Endodermal cell (in vitro differentiated cells): Measurements from ENCODE around the gene LRCH3. TPM values are rescaled to one million over a fixed set of nuclear protein-coding genes. Genes with fewer than 3 reads are reported as not detected.

Experiments used
- DNase-seq: peaks from one replicate; pipeline ENCODE4 v3.0.0-alpha.2; 2017
- H3K27ac ChIP-seq: 2 replicates; pipeline ENCODE4 v1.5.1; 2013; ENCODE audit warnings: mild to moderate bottlenecking, low read depth, low read length, moderate library complexity
- H3K27me3 ChIP-seq: 2 replicates; pipeline ENCODE4 v1.6.1; 2013; ENCODE audit warnings: mild to moderate bottlenecking, low read length, moderate library complexity; ENCODE audit not compliant: insufficient read depth, control insufficient read depth, poor library complexity, severe bottlenecking
- H3K36me3 ChIP-seq: 2 replicates; pipeline ENCODE4 v1.7.0; 2013; ENCODE audit warnings: mild to moderate bottlenecking, low read length, moderate library complexity; ENCODE audit not compliant: control insufficient read depth, insufficient read depth
- H3K4me1 ChIP-seq: one replicate; pipeline ENCODE4 v1.7.0; 2013; ENCODE audit warnings: low read length; ENCODE audit not compliant: control insufficient read depth, insufficient read depth
- H3K4me3 ChIP-seq: 2 replicates; pipeline ENCODE4 v1.5.1; 2013; ENCODE audit warnings: mild to moderate bottlenecking, low read length, moderate library complexity
- H3K9ac ChIP-seq: 2 replicates; pipeline ENCODE4 v1.6.1; 2013; ENCODE audit warnings: mild to moderate bottlenecking, low read length, moderate library complexity; ENCODE audit not compliant: poor library complexity, severe bottlenecking; ENCODE audit errors: extremely low read depth
- H3K9me3 ChIP-seq: 2 replicates; pipeline ENCODE4 v1.6.1; 2013; ENCODE audit warnings: mild to moderate bottlenecking, low read length, moderate library complexity; ENCODE audit not compliant: control insufficient read depth
- H3K27ac Mint-ChIP-seq: 2 replicates; pipeline ENCODE4 v1.8.0; 2020; ENCODE audit warnings: mixed read lengths
- H3K27me3 Mint-ChIP-seq: 2 replicates; pipeline ENCODE4 v1.8.0; 2021; ENCODE audit warnings: mild to moderate bottlenecking, mixed read lengths; ENCODE audit not compliant: insufficient read depth
- H3K36me3 Mint-ChIP-seq: 2 replicates; pipeline ENCODE4 v1.8.0; 2020; ENCODE audit warnings: low read depth, mixed read lengths
- H3K4me1 Mint-ChIP-seq: 2 replicates; pipeline ENCODE4 v1.8.0; 2020; ENCODE audit warnings: mixed read lengths
- H3K4me3 Mint-ChIP-seq: 2 replicates; pipeline ENCODE4 v1.8.0; 2020; ENCODE audit warnings: mild to moderate bottlenecking, moderate library complexity, mixed read lengths
- H3K9me3 Mint-ChIP-seq: 2 replicates; pipeline ENCODE4 v1.8.0; 2020; ENCODE audit warnings: mild to moderate bottlenecking, mixed read lengths
- CTCF ChIP-seq: fragments of 200-600 bp; sonication (generic); conservative IDR thresholded peaks from 2 replicates; pipeline ENCODE4 v1.5.0; 2021; ENCODE audit warnings: antibody characterized with exemption, mild to moderate bottlenecking
- WGBS, 2 experiments: methylation state at CpG; one replicate each; pipeline versions ENCODE4 v1.1.5 to v1.1.7; 2013; ENCODE audit warnings: missing lambda C conversion rate in 2 of 2, mixed read lengths in 1 of 2; ENCODE audit not compliant: insufficient coverage in 1 of 2, insufficient read length in 1 of 2; 5-methylcytosine and 5-hydroxymethylcytosine counted together
- total RNA-seq, 2 donors: library from RNA; stranded (reverse); fragmentation: NEBNext Ultra II Directional in 1 of 2; extraction: Animal tissue kit (Norgen Biotek cat#: 25700) in 1 of 2; gene quantifications; 2 replicates in 1 of 2; 3 replicates in 1 of 2; pipeline ENCODE4 v1.2.1, GENCODE V29; 2021

LRCH3 gene
- total RNA-seq, 2 donors from 2014 or later: 67.1 to 70.2 TPM

GRCh38 chr3:197801891-197802778, 11.1 kb downstream of the LRCH3 start:
- no peak overlapping the region for H3K4me3 Mint-ChIP-seq
- Histone ChIP-seq H3K27ac (no peak overlapping the region), H3K9ac (no peak overlapping the region), H3K4me1 (no peaks in the 10 kb centered on the region), H3K27me3 (no peaks in the 10 kb centered on the region), H3K36me3 (peaks cover 8% of the 10 kb centered on the region), H3K9me3 (no peaks in the 10 kb centered on the region), H3K4me3 (no peak overlapping the region)
- peaks cover 19% of the 10 kb centered on the region for H3K36me3 Mint-ChIP-seq
- H3K4me1 Mint-ChIP-seq: no peaks in the 10 kb centered on the region
- H3K9me3 Mint-ChIP-seq: no peaks in the 10 kb centered on the region
- DNase-seq: no peak
- 75 to 87% methylated on average over 3 to 8 of the region's 8 CpGs for WGBS, 2 experiments
- H3K27ac Mint-ChIP-seq: no peak overlapping the region
- peak; percentile 40 for TF ChIP-seq CTCF
- H3K27me3 Mint-ChIP-seq: no peaks in the 10 kb centered on the region

GRCh38 chr3:197802779-197803459, 11.9 kb downstream of the LRCH3 start:
- Histone ChIP-seq H3K27ac (no peak overlapping the region), H3K4me1 (no peaks in the 10 kb centered on the region), H3K4me3 (no peak overlapping the region), H3K9me3 (no peaks in the 10 kb centered on the region), H3K36me3 (peaks cover 8% of the 10 kb centered on the region), H3K27me3 (no peaks in the 10 kb centered on the region), H3K9ac (no peak overlapping the region)
- DNase-seq: no peak
- H3K9me3 Mint-ChIP-seq: no peaks in the 10 kb centered on the region
- peaks cover 6% of the 10 kb centered on the region for H3K4me1 Mint-ChIP-seq
- no peak overlapping the region for H3K27ac Mint-ChIP-seq
- peaks cover 19% of the 10 kb centered on the region for H3K36me3 Mint-ChIP-seq
- peak; percentile 42 for TF ChIP-seq CTCF
- no peak overlapping the region for H3K4me3 Mint-ChIP-seq
- no peaks in the 10 kb centered on the region for H3K27me3 Mint-ChIP-seq
- 91 to 92% methylated on average over 3 of the region's 3 CpGs for WGBS, 2 experiments

- Histone ChIP-seq H3K4me1 (peaks cover 3% of the 10 kb centered on the region), H3K27me3 (no peaks in the 10 kb centered on the region), H3K27ac (no peak overlapping the region), H3K36me3 (peaks cover 17% of the 10 kb centered on the region), H3K9me3 (no peaks in the 10 kb centered on the region), H3K4me3 (no peak overlapping the region), H3K9ac (no peak overlapping the region)
- TF ChIP-seq CTCF: no peak
- Mint-ChIP-seq H3K27ac (no peak overlapping the region), H3K9me3 (no peaks in the 10 kb centered on the region), H3K4me3 (no peak overlapping the region), H3K4me1 (peaks cover 11% of the 10 kb centered on the region), H3K27me3 (no peaks in the 10 kb centered on the region), H3K36me3 (peaks cover 19% of the 10 kb centered on the region)
- 71 to 92% methylated on average over 2 to 4 of the region's 4 CpGs for whole genome bisulfite sequencing, 2 experiments
- no peak for DNase-seq
Observed at GRCh38 chr3:197804511-197804910, 13.5 kb downstream of the LRCH3 start.
